ENCODE measurements around the gene OR2Y1.
"Not testable (repeated sequence)": the region's sequence is repeated elsewhere in the genome, so short reads cannot be mapped to it uniquely, and the experiment has no call there.

- TF ChIP-seq CTCF, POLR2A (IDR thresholded peaks at IDR 0.05): not testable (repeated sequence)
Observed at GRCh38 chr5:180788651-180789410, 49.0 kb upstream of the OR2Y1 start.
